ENCODE results near the gene DLL3. TPM values are rescaled to one million over a fixed set of nuclear protein-coding genes. Genes with fewer than 3 reads are reported as not detected.

Gene DLL3
- total RNA-seq, 3 donors from 2014 or later (not counting 1 experiment from before 2014, with no cell fraction given): not detected

DNA sequence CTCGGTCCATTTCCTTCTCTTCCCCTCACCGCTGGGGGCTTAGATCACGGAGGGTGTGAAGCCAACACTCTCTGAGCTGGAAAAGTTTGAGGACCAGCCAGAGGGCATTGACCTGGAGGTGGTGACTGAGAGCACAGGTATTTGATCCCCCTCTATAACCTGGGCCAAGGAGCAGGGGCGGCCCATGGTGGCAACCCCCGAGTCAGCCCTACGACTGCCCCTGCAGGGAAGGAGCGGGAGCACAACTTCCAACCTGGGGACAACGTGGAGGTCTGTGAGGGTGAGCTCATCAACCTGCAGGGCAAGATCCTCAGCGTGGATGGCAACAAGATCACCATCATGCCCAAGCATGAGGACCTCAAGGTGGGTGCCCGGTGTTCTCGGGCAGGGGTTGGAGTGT lies 29.7 kb upstream of the DLL3 start:
- no peak overlapping the region for H3K27ac Mint-ChIP-seq
- WGBS (ENCODE audit: insufficient coverage): 95% methylated on average over 10 of the region's 11 CpGs
- Histone ChIP-seq H3K27me3 (ENCODE audit: control insufficient read depth, insufficient read depth, low read length) (no peaks in the 10 kb centered on the region), H3K27ac (ENCODE audit: low read length) (no peak overlapping the region), H3K4me3 (ENCODE audit: low read length) (no peak overlapping the region), H3K9me3 (ENCODE audit: control insufficient read depth, insufficient read depth, low read length) (no peaks in the 10 kb centered on the region), H3K4me1 (ENCODE audit: control insufficient read depth, insufficient read depth, low read length) (no peaks in the 10 kb centered on the region), H3K36me3 (ENCODE audit: control insufficient read depth, insufficient read depth, low read length) (peaks cover 95% of the 10 kb centered on the region)
- H3K36me3 Mint-ChIP-seq: peaks cover 13% of the 10 kb centered on the region
- no peak overlapping the region for H3K4me3 Mint-ChIP-seq
- TF ChIP-seq, protein P1, sequence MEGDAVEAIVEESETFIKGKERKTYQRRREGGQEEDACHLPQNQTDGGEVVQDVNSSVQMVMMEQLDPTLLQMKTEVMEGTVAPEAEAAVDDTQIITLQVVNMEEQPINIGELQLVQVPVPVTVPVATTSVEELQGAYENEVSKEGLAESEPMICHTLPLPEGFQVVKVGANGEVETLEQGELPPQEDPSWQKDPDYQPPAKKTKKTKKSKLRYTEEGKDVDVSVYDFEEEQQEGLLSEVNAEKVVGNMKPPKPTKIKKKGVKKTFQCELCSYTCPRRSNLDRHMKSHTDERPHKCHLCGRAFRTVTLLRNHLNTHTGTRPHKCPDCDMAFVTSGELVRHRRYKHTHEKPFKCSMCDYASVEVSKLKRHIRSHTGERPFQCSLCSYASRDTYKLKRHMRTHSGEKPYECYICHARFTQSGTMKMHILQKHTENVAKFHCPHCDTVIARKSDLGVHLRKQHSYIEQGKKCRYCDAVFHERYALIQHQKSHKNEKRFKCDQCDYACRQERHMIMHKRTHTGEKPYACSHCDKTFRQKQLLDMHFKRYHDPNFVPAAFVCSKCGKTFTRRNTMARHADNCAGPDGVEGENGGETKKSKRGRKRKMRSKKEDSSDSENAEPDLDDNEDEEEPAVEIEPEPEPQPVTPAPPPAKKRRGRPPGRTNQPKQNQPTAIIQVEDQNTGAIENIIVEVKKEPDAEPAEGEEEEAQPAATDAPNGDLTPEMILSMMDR (IDR thresholded peaks at IDR 0.05): no peak
- no peaks in the 10 kb centered on the region for H3K9me3 Mint-ChIP-seq
- H3K4me1 Mint-ChIP-seq: peaks cover 13 to 18% of the 10 kb centered on the region in 2 donors
- ATAC-seq (no peak), DNase-seq (no peak)
- no peaks in the 10 kb centered on the region for H3K27me3 Mint-ChIP-seq (ENCODE audit: low read depth in 2 of 2)
- intact Hi-C loops (cut with micrococcal nuclease): no loop called here

DNA sequence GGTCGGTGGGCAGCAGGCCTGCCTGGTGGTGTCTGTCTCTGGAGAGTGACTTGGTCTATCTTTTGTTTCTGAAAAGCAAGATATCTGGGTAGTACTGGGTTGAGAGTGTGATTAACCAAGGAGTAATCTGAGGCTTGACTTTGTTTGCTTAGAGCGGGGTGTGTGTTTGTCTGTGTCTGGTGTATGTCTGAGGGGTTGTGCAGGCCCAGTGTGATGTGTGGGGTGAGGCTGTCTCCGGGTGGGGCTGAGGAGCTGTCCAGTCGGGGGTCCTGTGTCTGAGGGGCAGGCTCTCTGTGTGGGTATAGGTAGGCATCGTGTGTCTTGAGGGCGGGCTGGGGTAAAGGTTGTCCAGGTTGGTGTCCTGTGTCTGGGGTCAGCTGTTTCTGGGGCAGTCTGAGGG lies 29.2 kb upstream of the DLL3 start:
- Mint-ChIP-seq H3K36me3 (peaks cover 13% of the 10 kb centered on the region), H3K27ac (no peak overlapping the region), H3K4me3 (peak overlapping the region; percentile 10), H3K4me1 (peaks cover 13 to 23% of the 10 kb centered on the region in 2 donors), H3K9me3 (no peaks in the 10 kb centered on the region), H3K27me3 (ENCODE audit: low read depth in 2 of 2) (no peaks in the 10 kb centered on the region)
- H3K4me1 ChIP-seq (ENCODE audit: control insufficient read depth, insufficient read depth, low read length): no peaks in the 10 kb centered on the region
- H3K27me3 ChIP-seq (ENCODE audit: control insufficient read depth, insufficient read depth, low read length): no peaks in the 10 kb centered on the region
- peaks cover 99% of the 10 kb centered on the region for H3K36me3 ChIP-seq (ENCODE audit: control insufficient read depth, insufficient read depth, low read length)
- TF ChIP-seq, protein P1 (IDR thresholded peaks at IDR 0.05): no peak
- DNase-seq: no peak
- 98% methylated on average over 6 of the region's 6 CpGs for WGBS (ENCODE audit: insufficient coverage)
- intact Hi-C loops (cut with micrococcal nuclease): no loop called here
- H3K9me3 ChIP-seq (ENCODE audit: control insufficient read depth, insufficient read depth, low read length): no peaks in the 10 kb centered on the region
- no peak for ATAC-seq
- H3K27ac ChIP-seq (ENCODE audit: low read length): no peak overlapping the region
- H3K4me3 ChIP-seq (ENCODE audit: low read length): no peak overlapping the region

DNA sequence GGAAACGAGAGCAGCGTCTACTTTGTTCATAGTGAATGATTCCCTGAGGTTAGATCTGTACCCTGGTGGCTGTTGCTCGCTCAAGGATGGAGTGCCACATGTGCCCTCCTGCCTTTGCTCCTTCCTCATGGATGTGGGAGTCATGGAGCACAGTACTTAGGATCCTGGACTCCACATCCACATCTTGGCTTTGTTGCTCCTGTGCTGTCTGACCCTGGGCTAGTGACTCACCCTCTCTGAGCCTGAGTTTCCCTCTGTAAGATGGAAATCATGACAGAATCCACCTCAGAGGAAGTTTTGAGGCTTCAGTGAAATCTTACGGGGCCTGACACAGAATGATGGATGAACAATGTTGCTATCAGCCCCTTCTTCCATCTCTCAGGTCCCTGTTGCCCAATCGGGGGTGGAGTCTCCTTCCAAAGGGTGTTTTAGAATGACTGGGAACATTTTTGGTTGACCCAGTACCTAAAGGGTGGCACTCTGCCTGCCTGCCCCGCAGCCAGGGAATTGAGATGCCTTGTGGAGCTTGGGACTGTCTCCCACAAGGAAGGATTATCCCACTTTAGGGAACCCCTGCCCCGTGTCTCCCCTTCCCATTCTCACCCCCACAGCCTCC lies 27.9 kb upstream of the DLL3 start:
- TF ChIP-seq, protein P1 (IDR thresholded peaks at IDR 0.05): no peak
- no peak overlapping the region for H3K4me3 Mint-ChIP-seq
- DNase-seq: no peak
- Histone ChIP-seq H3K4me1 (ENCODE audit: control insufficient read depth, insufficient read depth, low read length) (no peaks in the 10 kb centered on the region), H3K36me3 (ENCODE audit: control insufficient read depth, insufficient read depth, low read length) (peaks cover 90% of the 10 kb centered on the region), H3K4me3 (ENCODE audit: low read length) (no peak overlapping the region), H3K27me3 (ENCODE audit: control insufficient read depth, insufficient read depth, low read length) (no peaks in the 10 kb centered on the region), H3K27ac (ENCODE audit: low read length) (no peak overlapping the region), H3K9me3 (ENCODE audit: control insufficient read depth, insufficient read depth, low read length) (no peaks in the 10 kb centered on the region)
- H3K9me3 Mint-ChIP-seq: no peaks in the 10 kb centered on the region
- H3K27ac Mint-ChIP-seq: peak overlapping the region; percentile 29 to 56
- no peaks in the 10 kb centered on the region for H3K27me3 Mint-ChIP-seq (ENCODE audit: low read depth in 2 of 2)
- intact Hi-C loops (cut with micrococcal nuclease): no loop called here
- peaks cover 9% of the 10 kb centered on the region for H3K36me3 Mint-ChIP-seq
- no peak for ATAC-seq
- H3K4me1 Mint-ChIP-seq: peaks cover 10 to 24% of the 10 kb centered on the region in 2 donors
- WGBS (ENCODE audit: insufficient coverage): 92% methylated on average over 7 of the region's 7 CpGs
